Thoracic aorta (tissue), 2 donors: ENCODE measurements around the gene SENP1. TPM values are rescaled to one million over a fixed set of nuclear protein-coding genes. Genes with fewer than 3 reads are reported as not detected.
A peak's percentile ranks its signal among the peaks of the same experiment; 100 is the strongest.

Source experiments
- ATAC-seq: fragments of 150-250 bp; one replicate; pipeline ENCODE4 v1.8.0; 2017; ENCODE audit warnings: low read depth; ENCODE audit not compliant: insufficient number of reproducible peaks, low FRiP score
- DNase-seq: peaks from one replicate; pipeline ENCODE4 v3.0.0-alpha.2; 2020; ENCODE audit warnings: low spot score
- H3K27ac ChIP-seq, 2 donors: fragments of 200-600 bp; sonication (generic); 1 replicate in 1 of 2; 2 replicates in 1 of 2; pipeline ENCODE4 v1.5.1; 2016; ENCODE audit warnings: mild to moderate bottlenecking in 2 of 2, moderate library complexity in 2 of 2
- H3K27me3 ChIP-seq: fragments of 200-600 bp; sonication (generic); replicated peaks from 2 replicates; pipeline ENCODE4 v1.6.0; 2016; ENCODE audit warnings: mild to moderate bottlenecking; ENCODE audit not compliant: insufficient read depth
- H3K36me3 ChIP-seq: fragments of 200-600 bp; sonication (generic); one replicate; pipeline ENCODE4 v1.5.1; 2016
- H3K4me1 ChIP-seq, 2 donors: fragments of 200-600 bp; sonication (generic); 1 replicate in 1 of 2; 2 replicates in 1 of 2; pipeline versions ENCODE4 v1.5.1 to v1.6.0; 2016; ENCODE audit warnings: low read depth in 2 of 2, mild to moderate bottlenecking in 1 of 2; ENCODE audit not compliant: control insufficient read depth in 1 of 2
- H3K4me3 ChIP-seq: fragments of 200-600 bp; sonication (generic); 2 replicates; pipeline ENCODE4 v1.5.1; 2016; ENCODE audit warnings: mild to moderate bottlenecking
- H3K9me3 ChIP-seq: fragments of 200-600 bp; sonication (generic); 2 replicates; pipeline ENCODE4 v1.5.1; 2016
- total RNA-seq, 2 donors: library from RNA; depleted of rRNA; stranded (reverse); fragments of >200 nt; gene quantifications; one replicate each; pipeline versions ENCODE4 v1.1.0 to v1.2.3, GENCODE V29; 2016
- TF ChIP-seq, protein P1 (sequence below): fragments of 200-600 bp; sonication (generic); IDR thresholded peaks from one replicate; pipeline ENCODE4 v1.5.1; 2019; ENCODE audit warnings: antibody characterized with exemption

The SENP1 gene
- total RNA-seq, 2 donors from 2014 or later = 23.2 to 24.6 TPM

DNA sequence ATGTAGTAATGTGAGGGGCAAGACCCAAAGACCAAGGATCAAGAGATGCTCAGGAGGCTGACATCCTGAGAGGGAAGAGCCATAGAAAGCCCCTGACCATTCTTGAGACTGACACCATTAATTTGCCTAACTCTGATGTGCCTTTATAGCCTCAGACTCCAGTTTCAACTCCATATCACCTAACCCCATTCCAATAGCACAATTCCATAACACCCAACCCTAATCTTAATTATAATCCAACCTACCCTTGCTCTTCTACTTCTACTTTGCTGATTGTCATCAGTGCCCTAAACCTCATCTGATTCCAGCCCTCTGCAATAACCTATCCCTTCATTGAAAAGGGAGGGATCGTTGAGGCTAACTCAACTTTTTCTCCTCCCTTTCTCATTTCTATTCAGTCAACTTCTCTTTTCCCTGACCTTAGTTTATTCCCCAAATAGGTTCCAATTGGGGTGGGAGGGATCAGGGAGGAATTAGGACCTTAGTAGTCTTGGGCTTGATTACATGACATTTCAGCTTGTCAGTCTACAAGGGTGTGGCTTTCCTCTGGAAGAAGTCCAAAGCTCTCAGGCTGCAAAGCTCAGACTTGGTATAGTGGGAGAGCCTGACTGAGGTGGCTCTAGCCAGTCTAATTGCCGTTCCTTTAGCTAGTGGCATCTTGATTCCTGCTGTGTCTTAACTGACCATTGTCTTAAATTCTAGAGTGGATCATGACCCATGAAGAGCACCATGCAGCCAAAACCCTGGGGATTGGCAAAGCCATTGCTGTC is 16.4 kb upstream of the SENP1 start:
- no peaks in the 10 kb centered on the region for H3K9me3 ChIP-seq
- peaks cover 3 to 22% of the 10 kb centered on the region in 2 donors for H3K4me1 ChIP-seq
- DNase-seq (no peak), ATAC-seq (no peak)
- peaks cover 3% of the 10 kb centered on the region for H3K36me3 ChIP-seq
- TF ChIP-seq, protein P1, sequence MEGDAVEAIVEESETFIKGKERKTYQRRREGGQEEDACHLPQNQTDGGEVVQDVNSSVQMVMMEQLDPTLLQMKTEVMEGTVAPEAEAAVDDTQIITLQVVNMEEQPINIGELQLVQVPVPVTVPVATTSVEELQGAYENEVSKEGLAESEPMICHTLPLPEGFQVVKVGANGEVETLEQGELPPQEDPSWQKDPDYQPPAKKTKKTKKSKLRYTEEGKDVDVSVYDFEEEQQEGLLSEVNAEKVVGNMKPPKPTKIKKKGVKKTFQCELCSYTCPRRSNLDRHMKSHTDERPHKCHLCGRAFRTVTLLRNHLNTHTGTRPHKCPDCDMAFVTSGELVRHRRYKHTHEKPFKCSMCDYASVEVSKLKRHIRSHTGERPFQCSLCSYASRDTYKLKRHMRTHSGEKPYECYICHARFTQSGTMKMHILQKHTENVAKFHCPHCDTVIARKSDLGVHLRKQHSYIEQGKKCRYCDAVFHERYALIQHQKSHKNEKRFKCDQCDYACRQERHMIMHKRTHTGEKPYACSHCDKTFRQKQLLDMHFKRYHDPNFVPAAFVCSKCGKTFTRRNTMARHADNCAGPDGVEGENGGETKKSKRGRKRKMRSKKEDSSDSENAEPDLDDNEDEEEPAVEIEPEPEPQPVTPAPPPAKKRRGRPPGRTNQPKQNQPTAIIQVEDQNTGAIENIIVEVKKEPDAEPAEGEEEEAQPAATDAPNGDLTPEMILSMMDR = no peak
- no peak overlapping the region for H3K4me3 ChIP-seq
- no peak overlapping the region for H3K27ac ChIP-seq
- no peaks in the 10 kb centered on the region for H3K27me3 ChIP-seq

DNA sequence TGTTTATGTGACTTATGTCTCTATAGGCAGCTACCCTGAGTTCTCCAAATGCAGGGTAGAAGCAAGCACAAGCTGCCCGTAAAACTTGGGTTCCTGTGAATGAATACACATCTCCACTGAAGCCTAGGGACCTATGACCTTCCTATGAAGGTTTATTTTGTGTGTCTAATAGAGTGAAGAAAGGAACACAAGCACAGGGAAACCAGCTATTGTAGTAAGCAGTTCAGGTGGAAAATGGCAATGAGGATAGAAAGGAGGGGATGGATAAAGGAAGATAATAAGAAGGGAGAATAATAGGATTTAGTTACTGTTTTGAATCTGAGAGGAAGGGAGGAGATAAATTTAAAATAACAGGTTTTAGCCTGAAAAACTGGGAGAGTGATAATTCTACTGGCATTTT is 15.6 kb upstream of the SENP1 start:
- ATAC-seq = no peak
- Histone ChIP-seq H3K27me3 (no peaks in the 10 kb centered on the region), H3K9me3 (no peaks in the 10 kb centered on the region), H3K4me3 (no peak overlapping the region), H3K27ac (no peak overlapping the region), H3K4me1 (peaks cover 3 to 22% of the 10 kb centered on the region in 2 donors), H3K36me3 (peaks cover 3% of the 10 kb centered on the region)
- DNase-seq = no peak
- TF ChIP-seq, protein P1 = no peak

DNA sequence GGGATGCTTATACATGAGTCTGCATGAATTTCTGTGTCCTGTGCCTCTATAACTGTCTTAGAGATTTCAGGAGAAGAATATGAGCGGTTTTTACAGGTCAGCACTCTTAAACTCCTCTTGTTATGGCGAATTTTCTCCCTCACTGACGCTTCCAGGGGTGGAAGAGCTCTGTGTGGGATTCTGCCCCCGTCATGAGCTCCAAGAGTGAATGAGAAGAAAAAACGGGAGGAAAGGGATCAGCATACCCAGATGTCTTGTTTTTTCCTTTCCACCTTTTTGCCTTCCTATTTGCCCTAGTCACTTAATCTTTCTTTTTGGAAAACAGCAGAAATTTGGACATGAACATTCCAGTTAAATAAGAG is 13.9 kb upstream of the SENP1 start:
- peak overlapping the region; percentile 93 for H3K4me3 ChIP-seq
- no peaks in the 10 kb centered on the region for H3K27me3 ChIP-seq
- H3K36me3 ChIP-seq = no peaks in the 10 kb centered on the region
- no peaks in the 10 kb centered on the region for H3K9me3 ChIP-seq
- peaks cover 3 to 22% of the 10 kb centered on the region in 2 donors for H3K4me1 ChIP-seq
- H3K27ac ChIP-seq = peak overlapping the region; percentile 49 to 51
- no peak for ATAC-seq
- DNase-seq = no peak
- TF ChIP-seq, protein P1 = no peak

DNA sequence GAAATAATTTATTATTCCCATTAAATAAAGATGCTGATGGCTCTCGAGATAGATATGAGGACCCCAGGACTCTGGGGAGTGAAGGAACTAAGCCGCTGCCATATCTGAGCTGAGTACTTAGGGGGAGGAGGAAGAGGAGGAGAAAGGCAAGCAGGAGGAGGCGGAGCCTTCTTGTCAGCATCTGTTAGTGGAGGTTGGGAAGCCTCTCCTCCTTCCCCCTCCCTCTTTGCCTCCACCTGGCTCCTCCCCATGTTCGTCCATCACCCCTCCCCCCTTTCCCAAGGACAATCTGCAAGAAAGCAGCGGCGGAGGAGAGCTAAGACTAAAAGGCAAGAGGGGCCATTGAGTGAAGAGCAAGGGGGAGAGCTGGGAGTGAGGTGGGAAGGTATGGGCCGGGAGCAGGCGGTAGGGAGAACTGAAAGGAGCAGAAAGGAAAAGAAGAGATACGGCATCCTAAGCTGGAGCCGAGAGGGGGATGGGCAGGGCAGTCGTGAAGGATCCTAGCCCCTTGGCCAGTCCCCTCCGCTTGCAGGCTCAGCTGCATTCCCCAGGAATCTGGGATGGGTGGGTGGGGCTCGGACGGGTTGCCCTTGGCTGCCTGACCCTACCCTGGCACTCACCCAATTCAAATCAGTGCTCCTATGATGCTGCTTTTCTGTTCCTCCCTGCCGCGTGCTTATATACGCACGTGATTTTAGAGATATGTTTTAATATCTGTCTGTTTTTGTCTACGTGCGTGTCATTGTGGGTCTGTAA is 13.4 kb upstream of the SENP1 start, which contains the start of gene PFKM:
Gene PFKM, plus strand, starts transcription at position 287 of the 756 bp plus-strand sequence. CDS start 3,411 bp downstream, outside the sequence.
- Histone ChIP-seq H3K4me3 (peak within 1 kb of the TSS; percentile 93), H3K27ac (peak within 1 kb of the TSS; percentile 49 to 51), H3K4me1 (peaks cover 3 to 22% of the 10 kb centered on the region in 2 donors), H3K36me3 (no peaks in the 10 kb centered on the region), H3K27me3 (no peaks in the 10 kb centered on the region), H3K9me3 (no peaks in the 10 kb centered on the region)
- DNase-seq = peak; percentile 67
- TF ChIP-seq, protein P1 = no peak
- peak; percentile 99 for ATAC-seq

DNA sequence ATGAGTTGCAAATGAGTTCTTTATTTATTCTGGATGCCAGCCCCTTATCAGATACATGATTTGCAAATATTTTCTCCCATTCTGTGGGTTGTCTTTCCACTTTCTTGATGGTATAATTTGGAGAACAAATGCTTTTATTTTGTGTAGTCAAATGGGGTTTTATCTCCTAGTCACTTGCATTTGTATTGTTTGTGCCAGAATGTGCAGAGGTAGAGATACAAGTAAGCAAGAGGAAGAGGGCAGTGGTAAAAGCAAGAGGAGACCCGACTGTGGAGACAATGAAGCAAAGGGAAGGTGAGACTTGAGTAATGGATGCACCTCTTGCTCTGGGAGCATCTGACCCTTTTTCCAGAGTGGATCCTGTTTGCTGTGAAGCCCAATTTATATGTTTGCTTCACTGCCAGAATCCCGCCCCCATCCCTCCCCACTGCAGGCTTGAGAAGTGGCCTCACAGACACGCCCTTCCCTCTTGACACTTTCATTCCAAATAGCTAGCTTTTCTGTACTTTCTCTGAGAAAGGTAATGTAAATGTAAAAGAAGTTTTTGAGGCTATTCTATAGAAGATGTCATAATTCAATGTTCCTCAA is 12.5 kb upstream of the SENP1 start:
- Histone ChIP-seq H3K4me3 (peak overlapping the region; percentile 93), H3K27me3 (no peaks in the 10 kb centered on the region), H3K36me3 (no peaks in the 10 kb centered on the region), H3K4me1 (peaks cover 3 to 22% of the 10 kb centered on the region in 2 donors), H3K9me3 (no peaks in the 10 kb centered on the region), H3K27ac (peak overlapping the region in 1 of 2 donors; percentile 49)
- TF ChIP-seq, protein P1 = no peak
- DNase-seq (no peak), ATAC-seq (no peak)
